Neural progenitor cell (in vitro differentiated cells): Measurements from ENCODE around the gene TBC1D2. TPM values are rescaled to one million over a fixed set of nuclear protein-coding genes. Genes with fewer than 3 reads are reported as not detected.
A peak's percentile ranks its signal among the peaks of the same experiment; 100 is the strongest.

Experiments
- DNase-seq: peaks from one replicate; pipeline ENCODE4 v3.0.0-alpha.2; 2016; ENCODE audit warnings: low spot score
- H2AFZ ChIP-seq: fragments of 200-600 bp; sonication (generic); replicated peaks from 2 replicates; pipeline ENCODE4 v1.6.1; 2016; ENCODE audit warnings: antibody characterized with exemption
- H3F3A ChIP-seq: fragments of 200-600 bp; sonication (generic); 2 replicates; pipeline ENCODE4 v1.6.1; 2016; ENCODE audit warnings: antibody characterized with exemption, low read depth
- H3K27ac ChIP-seq: fragments of 200-600 bp; sonication (generic); 2 replicates; pipeline ENCODE4 v1.5.1; 2016; ENCODE audit warnings: mild to moderate bottlenecking
- H3K27me3 ChIP-seq: fragments of 200-600 bp; sonication (generic); 2 replicates; pipeline ENCODE4 v1.6.1; 2016; ENCODE audit warnings: mild to moderate bottlenecking, moderate library complexity
- H3K36me3 ChIP-seq: fragments of 200-600 bp; sonication (generic); 2 replicates; pipeline ENCODE4 v1.5.1; 2016
- H3K4me1 ChIP-seq: fragments of 200-600 bp; sonication (generic); 2 replicates; pipeline ENCODE4 v1.6.1; 2016; ENCODE audit warnings: mixed run types
- H3K4me2 ChIP-seq: fragments of 200-600 bp; sonication (generic); 2 replicates; pipeline ENCODE4 v1.6.1; 2016
- H3K4me3 ChIP-seq: fragments of 200-600 bp; sonication (generic); 2 replicates; pipeline ENCODE4 v1.5.1; 2016
- H3K79me2 ChIP-seq: fragments of 200-600 bp; sonication (generic); 2 replicates; pipeline ENCODE4 v1.6.1; 2016; ENCODE audit warnings: low read depth
- H3K9ac ChIP-seq: fragments of 200-600 bp; sonication (generic); 2 replicates; pipeline ENCODE4 v1.6.1; 2016
- H3K9me3 ChIP-seq: fragments of 200-600 bp; sonication (generic); 2 replicates; pipeline ENCODE4 v1.5.1; 2016; ENCODE audit warnings: low read depth
- H4K20me1 ChIP-seq: fragments of 200-600 bp; sonication (generic); 2 replicates; pipeline ENCODE4 v1.6.1; 2016; ENCODE audit warnings: low read depth
- H3K27ac Mint-ChIP-seq: 3 replicates; pipeline ENCODE4 v1.8.0; 2021; ENCODE audit warnings: mixed read lengths
- H3K27me3 Mint-ChIP-seq: 2 replicates; pipeline ENCODE4 v1.8.0; 2022; ENCODE audit warnings: low read depth, mild to moderate bottlenecking, inconsistent platforms, moderate library complexity, mixed read lengths; ENCODE audit not compliant: insufficient read depth
- H3K36me3 Mint-ChIP-seq: 3 replicates; pipeline ENCODE4 v1.8.0; 2021; ENCODE audit warnings: mixed read lengths
- H3K4me1 Mint-ChIP-seq: 3 replicates; pipeline ENCODE4 v1.8.0; 2021; ENCODE audit warnings: mixed read lengths
- H3K4me3 Mint-ChIP-seq: 3 replicates; pipeline ENCODE4 v1.8.0; 2021; ENCODE audit warnings: mild to moderate bottlenecking, moderate library complexity, mixed read lengths
- H3K9me3 Mint-ChIP-seq: 3 replicates; pipeline ENCODE4 v1.8.0; 2020; ENCODE audit warnings: mixed read lengths
- EZH2 ChIP-seq: fragments of 200-600 bp; sonication (generic); IDR thresholded peaks from 2 replicates; pipeline ENCODE4 v1.6.1; 2017; ENCODE audit warnings: antibody characterized with exemption, mild to moderate bottlenecking, moderate library complexity
- EZH2phosphoT487 ChIP-seq: fragments of 200-600 bp; sonication (generic); IDR thresholded peaks from 2 replicates; pipeline ENCODE4 v1.6.1; 2017; ENCODE audit warnings: antibody characterized with exemption
- total RNA-seq: library from RNA; depleted of rRNA; stranded (reverse); fragments of >200 nt; gene quantifications from 2 replicates; pipeline ENCODE4 v1.2.3, GENCODE V29; 2015; ENCODE audit warnings: low replicate concordance
- TF ChIP-seq, protein P1 (sequence below): fragments of 200-600 bp; sonication (generic); IDR thresholded peaks from 2 replicates; pipeline ENCODE4 v1.5.1; 2017; ENCODE audit warnings: antibody characterized with exemption, mild to moderate bottlenecking

TBC1D2 gene
- total RNA-seq, 1 donor from 2014 or later = 0.41 TPM

DNA sequence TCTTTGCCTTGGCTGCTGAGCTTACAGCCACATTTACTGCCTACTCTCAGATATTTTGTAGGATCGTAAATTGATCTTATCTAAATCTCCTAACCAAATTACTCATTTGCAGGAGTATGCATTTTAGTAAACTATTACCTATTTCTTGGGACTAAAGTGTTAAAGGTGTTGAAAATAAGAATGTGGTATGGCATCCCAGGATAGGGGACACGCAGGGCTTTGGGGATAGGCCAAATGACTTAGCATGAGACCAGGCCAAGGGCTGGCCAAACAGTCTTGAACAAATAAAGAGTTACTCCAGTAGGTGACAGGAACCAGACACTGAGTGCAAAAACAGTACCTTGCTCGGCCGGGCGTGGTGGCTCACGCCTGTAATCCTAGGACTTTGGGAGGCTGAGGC is 25.1 kb downstream of the TBC1D2 start:
- Histone ChIP-seq H3K9ac (no peak overlapping the region), H3K4me3 (no peak overlapping the region), H3K4me2 (no peak overlapping the region), H3K79me2 (no peaks in the 10 kb centered on the region), H3K4me1 (no peaks in the 10 kb centered on the region), H3K36me3 (no peaks in the 10 kb centered on the region), H3F3A (no peaks in the 10 kb centered on the region), H3K27ac (no peak overlapping the region), H2AFZ (no peak overlapping the region), H3K27me3 (no peaks in the 10 kb centered on the region), H4K20me1 (no peaks in the 10 kb centered on the region), H3K9me3 (no peaks in the 10 kb centered on the region)
- Mint-ChIP-seq H3K4me3 (no peak overlapping the region), H3K36me3 (no peaks in the 10 kb centered on the region), H3K4me1 (peaks cover 16% of the 10 kb centered on the region), H3K9me3 (no peaks in the 10 kb centered on the region), H3K27me3 (peaks cover 5% of the 10 kb centered on the region), H3K27ac (peak overlapping the region; percentile 50)
- TF ChIP-seq, protein P1, sequence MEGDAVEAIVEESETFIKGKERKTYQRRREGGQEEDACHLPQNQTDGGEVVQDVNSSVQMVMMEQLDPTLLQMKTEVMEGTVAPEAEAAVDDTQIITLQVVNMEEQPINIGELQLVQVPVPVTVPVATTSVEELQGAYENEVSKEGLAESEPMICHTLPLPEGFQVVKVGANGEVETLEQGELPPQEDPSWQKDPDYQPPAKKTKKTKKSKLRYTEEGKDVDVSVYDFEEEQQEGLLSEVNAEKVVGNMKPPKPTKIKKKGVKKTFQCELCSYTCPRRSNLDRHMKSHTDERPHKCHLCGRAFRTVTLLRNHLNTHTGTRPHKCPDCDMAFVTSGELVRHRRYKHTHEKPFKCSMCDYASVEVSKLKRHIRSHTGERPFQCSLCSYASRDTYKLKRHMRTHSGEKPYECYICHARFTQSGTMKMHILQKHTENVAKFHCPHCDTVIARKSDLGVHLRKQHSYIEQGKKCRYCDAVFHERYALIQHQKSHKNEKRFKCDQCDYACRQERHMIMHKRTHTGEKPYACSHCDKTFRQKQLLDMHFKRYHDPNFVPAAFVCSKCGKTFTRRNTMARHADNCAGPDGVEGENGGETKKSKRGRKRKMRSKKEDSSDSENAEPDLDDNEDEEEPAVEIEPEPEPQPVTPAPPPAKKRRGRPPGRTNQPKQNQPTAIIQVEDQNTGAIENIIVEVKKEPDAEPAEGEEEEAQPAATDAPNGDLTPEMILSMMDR = no peak
- TF ChIP-seq EZH2phosphoT487 (no peak), EZH2 (no peak)
- DNase-seq = no peak

DNA sequence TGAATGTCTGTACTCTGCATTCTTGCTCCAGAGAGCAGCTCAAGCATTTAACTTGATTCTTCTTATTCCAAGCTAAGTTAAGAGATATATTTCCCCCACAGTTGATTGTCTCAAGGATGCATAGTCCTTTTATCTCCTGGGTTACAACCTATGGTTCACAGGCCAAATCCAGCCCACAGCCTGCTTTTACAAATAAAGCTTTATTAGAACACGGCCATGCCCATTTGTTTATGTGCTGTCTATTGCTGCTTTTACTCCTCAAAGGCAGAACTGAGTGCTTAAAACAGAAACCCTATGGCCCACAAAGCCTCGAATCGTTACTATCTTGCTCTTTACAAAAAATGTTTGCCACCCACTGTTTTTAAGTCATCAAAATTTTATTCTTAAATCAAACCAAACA is 25.8 kb downstream of the TBC1D2 start:
- Mint-ChIP-seq H3K4me3 (no peak overlapping the region), H3K27me3 (peaks cover 5% of the 10 kb centered on the region), H3K27ac (peak overlapping the region; percentile 12), H3K9me3 (no peaks in the 10 kb centered on the region), H3K36me3 (no peaks in the 10 kb centered on the region), H3K4me1 (peaks cover 16% of the 10 kb centered on the region)
- no peaks in the 10 kb centered on the region for H3K36me3 ChIP-seq
- TF ChIP-seq EZH2 (no peak), EZH2phosphoT487 (no peak)
- TF ChIP-seq, protein P1 = no peak
- no peaks in the 10 kb centered on the region for H3K27me3 ChIP-seq
- no peak overlapping the region for H2AFZ ChIP-seq
- H3K4me2 ChIP-seq = no peak overlapping the region
- no peaks in the 10 kb centered on the region for H3K4me1 ChIP-seq
- H3K79me2 ChIP-seq = no peaks in the 10 kb centered on the region
- H3K9me3 ChIP-seq = no peaks in the 10 kb centered on the region
- no peaks in the 10 kb centered on the region for H4K20me1 ChIP-seq
- no peak overlapping the region for H3K4me3 ChIP-seq
- no peak for DNase-seq
- H3K27ac ChIP-seq = no peak overlapping the region
- no peak overlapping the region for H3K9ac ChIP-seq
- H3F3A ChIP-seq = no peaks in the 10 kb centered on the region

DNA sequence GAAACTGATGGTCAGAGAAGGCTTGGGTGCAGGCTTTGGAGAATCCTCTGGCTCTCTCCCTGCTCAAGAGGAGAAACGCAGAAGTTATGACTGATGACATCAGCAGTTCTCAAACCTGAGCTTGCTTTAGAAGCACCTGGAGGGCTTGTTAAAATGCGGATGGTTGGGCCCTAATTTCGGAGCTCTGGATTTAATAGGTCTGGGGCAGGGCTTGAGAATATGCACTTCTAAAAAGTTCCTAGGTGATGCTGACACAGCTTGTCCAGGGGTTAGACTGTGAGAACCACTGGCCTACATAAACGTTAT is 26.4 kb downstream of the TBC1D2 start:
- Mint-ChIP-seq H3K27me3 (peaks cover 8% of the 10 kb centered on the region), H3K4me1 (peaks cover 16% of the 10 kb centered on the region), H3K36me3 (no peaks in the 10 kb centered on the region), H3K4me3 (no peak overlapping the region), H3K27ac (no peak overlapping the region), H3K9me3 (no peaks in the 10 kb centered on the region)
- H3K9ac ChIP-seq = no peak overlapping the region
- no peaks in the 10 kb centered on the region for H3F3A ChIP-seq
- H3K36me3 ChIP-seq = no peaks in the 10 kb centered on the region
- no peak overlapping the region for H3K4me3 ChIP-seq
- H3K79me2 ChIP-seq = no peaks in the 10 kb centered on the region
- H2AFZ ChIP-seq = no peak overlapping the region
- H3K27ac ChIP-seq = no peak overlapping the region
- DNase-seq = no peak
- H4K20me1 ChIP-seq = no peaks in the 10 kb centered on the region
- no peaks in the 10 kb centered on the region for H3K4me1 ChIP-seq
- H3K9me3 ChIP-seq = no peaks in the 10 kb centered on the region
- no peaks in the 10 kb centered on the region for H3K27me3 ChIP-seq
- no peak overlapping the region for H3K4me2 ChIP-seq
- TF ChIP-seq EZH2phosphoT487 (no peak), EZH2 (no peak)
- TF ChIP-seq, protein P1 = no peak
